Measurements from ENCODE around the gene MPZL3.

Gene MPZL3

DNA sequence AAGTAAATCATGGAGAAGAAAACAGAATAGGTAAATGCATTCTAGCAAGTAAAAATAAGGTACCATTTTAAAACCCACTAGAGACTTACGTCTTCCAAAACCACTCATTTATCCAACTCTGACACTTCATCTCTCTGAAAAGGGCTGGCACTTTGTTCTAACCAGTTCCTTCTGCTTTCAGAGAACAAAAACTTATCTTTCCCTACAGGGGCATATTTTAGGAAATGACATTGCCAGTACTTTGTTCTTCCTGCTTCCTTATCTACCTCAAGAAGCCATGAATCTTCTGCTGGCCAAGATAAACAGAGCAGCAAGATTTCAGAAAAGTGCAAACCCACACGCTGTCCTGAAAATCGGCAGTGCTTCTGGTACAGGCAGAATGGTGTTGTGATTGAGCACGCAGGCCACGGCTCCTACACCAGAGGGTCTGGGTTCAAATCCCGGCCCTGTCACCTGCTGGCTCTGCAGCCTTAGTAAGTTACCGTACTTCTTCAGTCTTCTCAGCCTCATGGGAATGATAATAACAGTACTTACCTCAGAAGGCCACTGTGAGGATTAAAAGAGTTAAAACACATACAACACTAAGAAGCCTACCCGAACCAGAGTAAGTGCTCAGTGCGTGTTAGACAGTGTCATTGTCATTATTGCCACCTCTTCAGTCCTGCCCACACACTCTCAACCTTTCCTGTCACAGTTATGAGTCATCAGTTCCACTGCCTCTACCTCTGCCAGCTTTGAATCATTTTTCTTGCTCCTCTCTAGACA lies 11.0 kb downstream of the MPZL3 start:
- H3K9me3 ChIP-seq (replicated peaks in 1 of 11), result no peaks in the 10 kb centered on the region
- peak overlapping the region in 6 of 10 experiments; percentile 3 to 61 (median 28); a peak in 5 of 20 replicates for H3K4me3 ChIP-seq
- no peaks in the 10 kb centered on the region for H3K27me3 ChIP-seq
- H3K4me2 ChIP-seq, result peak overlapping the region; percentile 68 to 95 (median 81)
- peak in 1 of 11 experiments; percentile 6; a peak in 1 of 22 replicates for TF ChIP-seq Cebpa-rat (IDR thresholded peaks at IDR 0.05)
- peaks cover 53 to 100% (median 71%) of the 10 kb centered on the region in 10 experiments for H3K4me1 ChIP-seq
- peaks cover 0 to 8% (median 0%) of the 10 kb centered on the region in 11 experiments; a peak in 2 of 22 replicates for H3K36me3 ChIP-seq
- H4K20me1 ChIP-seq, result no peaks in the 10 kb centered on the region
- H3K9ac ChIP-seq, result peak overlapping the region in 8 of 11 experiments; percentile 29 to 76 (median 60); a peak in 15 of 22 replicates
- peak overlapping the region; percentile 58 to 91 (median 77) for H3K27ac ChIP-seq

DNA sequence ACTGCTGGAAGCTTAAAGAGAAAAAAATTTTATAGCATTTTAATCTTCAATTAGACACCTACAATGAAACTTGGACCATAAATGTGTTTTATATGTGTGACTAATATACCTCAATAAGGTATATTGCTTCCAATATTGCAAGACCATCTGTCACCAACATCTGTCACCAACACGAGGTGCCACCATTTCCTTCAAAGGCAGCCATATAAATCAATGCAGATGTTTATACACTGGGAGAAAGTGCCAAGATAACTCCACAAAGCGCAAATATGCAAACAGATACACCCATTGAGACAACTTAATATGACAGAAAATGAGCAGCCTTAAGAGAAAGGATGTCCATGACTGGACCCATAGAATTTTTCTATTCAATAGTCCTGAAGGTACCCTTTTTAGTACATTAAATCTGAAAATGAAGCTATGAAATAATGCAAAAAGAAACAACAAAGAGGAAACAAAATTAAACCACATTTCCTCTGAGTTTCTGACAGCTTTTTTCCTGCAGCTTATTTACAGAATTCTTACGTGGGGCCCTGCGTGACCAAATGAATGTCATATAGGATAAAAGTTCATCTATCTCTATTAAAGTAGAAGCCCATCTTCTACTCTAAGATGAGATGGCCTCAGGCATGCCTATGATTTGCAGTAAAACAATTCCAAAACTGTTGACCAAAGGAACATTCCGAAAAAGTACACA lies 12.5 kb downstream of the MPZL3 start:
- H3K4me3 ChIP-seq, result peak overlapping the region in 6 of 10 experiments; percentile 1 to 61 (median 28); a peak in 9 of 20 replicates
- peaks cover 0 to 17% (median 0%) of the 10 kb centered on the region in 11 experiments; a peak in 3 of 22 replicates for H3K36me3 ChIP-seq
- H3K9me3 ChIP-seq (replicated peaks in 1 of 11), result no peaks in the 10 kb centered on the region
- H3K4me1 ChIP-seq, result peaks cover 38 to 100% (median 56%) of the 10 kb centered on the region in 10 experiments
- peak overlapping the region; percentile 20 to 91 (median 77); a peak in 20 of 22 replicates for H3K27ac ChIP-seq
- H4K20me1 ChIP-seq, result no peaks in the 10 kb centered on the region
- H3K4me2 ChIP-seq, result peak overlapping the region; percentile 68 to 95 (median 81)
- H3K27me3 ChIP-seq, result no peaks in the 10 kb centered on the region
- no peak for TF ChIP-seq Cebpa-rat (IDR thresholded peaks at IDR 0.05)
- H3K9ac ChIP-seq, result peak overlapping the region in 6 of 11 experiments; percentile 53 to 76 (median 68); a peak in 12 of 22 replicates

- H3K4me3 ChIP-seq, result peak overlapping the region in 4 of 10 experiments; percentile 9 to 61 (median 42); a peak in 4 of 20 replicates
- H4K20me1 ChIP-seq, result no peaks in the 10 kb centered on the region
- peaks cover 35 to 100% (median 50%) of the 10 kb centered on the region in 10 experiments for H3K4me1 ChIP-seq
- H3K9ac ChIP-seq, result peak overlapping the region in 7 of 11 experiments; percentile 7 to 76 (median 65); a peak in 13 of 22 replicates
- H3K27me3 ChIP-seq, result no peaks in the 10 kb centered on the region
- no peak for TF ChIP-seq Cebpa-rat (IDR thresholded peaks at IDR 0.05)
- no peaks in the 10 kb centered on the region for H3K9me3 ChIP-seq (replicated peaks in 1 of 11)
- H3K27ac ChIP-seq, result peak overlapping the region; percentile 7 to 91 (median 77); a peak in 20 of 22 replicates
- H3K36me3 ChIP-seq, result peaks cover 0 to 24% (median 0%) of the 10 kb centered on the region in 11 experiments; a peak in 3 of 22 replicates
- peak overlapping the region; percentile 68 to 95 (median 81) for H3K4me2 ChIP-seq
Measured at GRCh38 chr11:118238929-118239328, 13.2 kb downstream of the MPZL3 start.

DNA sequence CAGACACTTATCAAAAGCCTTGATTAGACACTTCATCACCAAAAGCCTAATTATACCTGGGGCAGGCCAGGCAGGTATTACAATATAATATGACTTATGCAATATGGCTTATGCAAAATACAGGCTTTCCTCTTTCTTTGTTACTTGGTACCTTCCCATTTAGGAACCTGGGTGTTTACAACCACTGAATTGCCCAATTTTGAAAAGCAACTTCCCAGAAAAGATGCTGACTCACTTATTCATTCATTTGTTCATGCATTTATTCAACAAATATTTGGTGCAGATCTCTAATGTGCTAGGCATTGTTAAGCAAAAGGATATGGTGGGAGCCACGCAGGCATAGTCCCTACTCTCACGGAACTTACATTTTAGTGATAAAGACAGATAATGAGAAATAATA lies 13.7 kb downstream of the MPZL3 start:
- Histone ChIP-seq H3K27ac (peak overlapping the region; percentile 7 to 91 (median 77); a peak in 17 of 22 replicates), H4K20me1 (no peaks in the 10 kb centered on the region), H3K4me3 (0 out of 20 replicates have a peak overlapping the region, but pooled peaks of 2 of the 10 experiments have one; percentile 23 to 54), H3K27me3 (no peaks in the 10 kb centered on the region), H3K4me1 (peaks cover 35 to 100% (median 49%) of the 10 kb centered on the region in 10 experiments), H3K4me2 (peak overlapping the region; percentile 68 to 95 (median 81); a peak in 21 of 22 replicates), H3K36me3 (peaks cover 0 to 28% (median 0%) of the 10 kb centered on the region in 11 experiments; a peak in 5 of 22 replicates), H3K9me3 (replicated peaks in 1 of 11) (no peaks in the 10 kb centered on the region), H3K9ac (peak overlapping the region in 7 of 11 experiments; percentile 7 to 76 (median 65); a peak in 9 of 22 replicates)
- peak in 3 of 11 experiments; percentile 68 to 83 (median 75); a peak in 5 of 22 replicates for TF ChIP-seq Cebpa-rat (IDR thresholded peaks at IDR 0.05)

GRCh38 chr11:118236170-118236569 lies 16.0 kb downstream of the MPZL3 start:
- Histone ChIP-seq H3K4me1 (peaks cover 28 to 100% (median 35%) of the 10 kb centered on the region in 10 experiments), H3K4me2 (peak overlapping the region in 4 of 11 experiments; percentile 16 to 95 (median 88); a peak in 7 of 22 replicates), H3K27ac (no peak overlapping the region), H3K9me3 (replicated peaks in 1 of 11) (no peaks in the 10 kb centered on the region), H3K27me3 (no peaks in the 10 kb centered on the region), H3K9ac (no peak overlapping the region), H4K20me1 (no peaks in the 10 kb centered on the region), H3K36me3 (peaks cover 0 to 50% (median 0%) of the 10 kb centered on the region in 11 experiments; a peak in 5 of 22 replicates), H3K4me3 (no peak overlapping the region)
- no peak for TF ChIP-seq Cebpa-rat (IDR thresholded peaks at IDR 0.05)

DNA sequence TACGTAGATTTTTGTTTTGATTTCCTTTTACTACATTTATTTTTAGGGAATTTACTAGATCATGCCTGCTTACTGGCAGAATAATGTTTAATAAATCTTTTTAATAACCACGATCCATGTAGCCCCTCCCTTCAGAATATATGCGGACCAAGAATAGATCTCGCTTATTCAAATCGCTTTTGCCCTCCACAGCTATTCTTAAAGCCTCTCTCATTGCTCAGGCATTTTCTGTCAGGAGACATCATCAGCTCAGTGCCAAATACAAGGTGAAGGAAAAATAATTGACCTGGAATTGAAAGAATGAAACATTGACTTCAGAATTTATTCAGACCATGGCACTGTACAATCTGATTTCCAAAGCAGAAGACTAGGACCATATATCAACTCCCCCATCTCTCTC lies 17.3 kb downstream of the MPZL3 start:
- Histone ChIP-seq H3K36me3 (peaks cover 0 to 51% (median 0%) of the 10 kb centered on the region in 11 experiments; a peak in 5 of 22 replicates), H3K9ac (no peak overlapping the region), H4K20me1 (no peaks in the 10 kb centered on the region), H3K27ac (peak overlapping the region in 1 of 11 experiments; percentile 8; a peak in 1 of 22 replicates), H3K9me3 (replicated peaks in 1 of 11) (no peaks in the 10 kb centered on the region), H3K4me3 (no peak overlapping the region), H3K4me1 (peaks cover 18 to 100% (median 28%) of the 10 kb centered on the region in 10 experiments), H3K27me3 (no peaks in the 10 kb centered on the region), H3K4me2 (peak overlapping the region in 3 of 11 experiments; percentile 46 to 94 (median 69); a peak in 6 of 22 replicates)
- TF ChIP-seq Cebpa-rat (IDR thresholded peaks at IDR 0.05), result no peak

- no peak overlapping the region for H3K9ac ChIP-seq
- no peak overlapping the region for H3K27ac ChIP-seq
- no peaks in the 10 kb centered on the region for H3K9me3 ChIP-seq (replicated peaks in 1 of 11)
- H3K4me3 ChIP-seq, result no peak overlapping the region
- H3K27me3 ChIP-seq, result no peaks in the 10 kb centered on the region
- peaks cover 0 to 51% (median 0%) of the 10 kb centered on the region in 11 experiments; a peak in 5 of 22 replicates for H3K36me3 ChIP-seq
- TF ChIP-seq Cebpa-rat (IDR thresholded peaks at IDR 0.05), result no peak
- H3K4me1 ChIP-seq, result peaks cover 18 to 100% (median 28%) of the 10 kb centered on the region in 10 experiments
- peak overlapping the region in 3 of 11 experiments; percentile 10 to 94 (median 69); a peak in 5 of 22 replicates for H3K4me2 ChIP-seq
- H4K20me1 ChIP-seq, result no peaks in the 10 kb centered on the region
Measured at GRCh38 chr11:118233850-118234249, 18.3 kb downstream of the MPZL3 start.

- no peak overlapping the region for H3K9ac ChIP-seq
- 0 out of 22 replicates have a peak overlapping the region, but pooled peaks of 1 of the 11 experiments have one; percentile 7 for H3K27ac ChIP-seq
- TF ChIP-seq Cebpa-rat (IDR thresholded peaks at IDR 0.05), result no peak
- no peak overlapping the region for H3K4me3 ChIP-seq
- H3K4me2 ChIP-seq, result peak overlapping the region in 3 of 11 experiments; percentile 10 to 94 (median 69); a peak in 3 of 22 replicates
- H3K36me3 ChIP-seq, result peaks cover 0 to 51% (median 0%) of the 10 kb centered on the region in 11 experiments; a peak in 5 of 22 replicates
- H3K27me3 ChIP-seq, result no peaks in the 10 kb centered on the region
- no peaks in the 10 kb centered on the region for H3K9me3 ChIP-seq (replicated peaks in 1 of 11)
- H3K4me1 ChIP-seq, result peaks cover 18 to 100% (median 28%) of the 10 kb centered on the region in 10 experiments
- H4K20me1 ChIP-seq, result no peaks in the 10 kb centered on the region
Measured at GRCh38 chr11:118233377-118233776, 18.8 kb downstream of the MPZL3 start.

Data from BLaER1 treated with 17β-estradiol and CSF1 and Interleukin-3, amounts not matched to agents 10 nM and 100 nM (cell line).